Testis (tissue), 2 donors: Measurements from ENCODE around the gene COL6A5.

Experiments
- CTCF ChIP-seq, 3 experiments: fragments of 450-650 bp in 2 of 3; fragments of 200-600 bp in 1 of 3; sonication (generic) in 1 of 3; IDR thresholded peaks; one replicate each; pipeline ENCODE4 v1.5.1; 2016 to 2019; ENCODE audit warnings: antibody characterized with exemption in 3 of 3, mild to moderate bottlenecking in 2 of 3, moderate library complexity in 1 of 3
- POLR2A ChIP-seq: fragments of 450-650 bp; IDR thresholded peaks from one replicate; pipeline ENCODE4 v1.6.1; 2017; ENCODE audit warnings: antibody characterized with exemption, mild to moderate bottlenecking, moderate library complexity

- no peak for TF ChIP-seq CTCF (IDR thresholded peaks at IDR 0.05)
- TF ChIP-seq POLR2A, result no peak
Measured at GRCh38 chr3:130386604-130387263, 41.3 kb downstream of the COL6A5 start.
